ENCODE data around the gene RDH11. TPM values are rescaled to one million over a fixed set of nuclear protein-coding genes. Genes with fewer than 3 reads are reported as not detected.
A peak's percentile ranks its signal among the peaks of the same experiment; 100 is the strongest.
"Not testable (repeated sequence)": the region's sequence is repeated elsewhere in the genome, so short reads cannot be mapped to it uniquely, and the experiment has no call there.

RDH11 gene
- total RNA-seq, 2 experiments from 2014 or later, result 72.0 to 75.6 TPM

- Mint-ChIP-seq H3K9me3 (ENCODE audit: low read depth) (peaks cover 2% of the 10 kb centered on the region), H3K4me1 (no peaks in the 10 kb centered on the region), H3K27ac (no peak overlapping the region), H3K27me3 (peaks cover 3% of the 10 kb centered on the region), H3K36me3 (ENCODE audit: low read depth) (peaks cover 4% of the 10 kb centered on the region), H3K4me3 (no peak overlapping the region)
- intact Hi-C loops (cut with DNase I, micrococcal nuclease), result loop anchor here (1.0 to 5.0 kb wide), 8 partner anchors 37 to 278 kb away; partner anchors contain the start of gene ARG2 (in 1 of the 2)
- peak; percentile 35 for DNase-seq
- ChIA-PET POLR2A (interaction anchor here (0.5 to 1.5 kb wide), 4 partner anchors 9 to 115 kb away, joined by 3 read pairs; partner anchors contain the start of gene RDH11), CTCF (interaction anchor here (0.5 to 3.7 kb wide), 70 partner anchors 9 to 1356 kb away, joined by 3 to 87 read pairs (median 4); partner anchors contain the start of genes ARG2, ATP6V1D, EIF2S1 and PIGH)
- peak; percentile 87 for ATAC-seq
Measured at GRCh38 chr14:67704484-67705089, 9.0 kb upstream of the RDH11 start.

- Mint-ChIP-seq H3K27ac (no peak overlapping the region), H3K9me3 (ENCODE audit: low read depth) (peaks cover 2% of the 10 kb centered on the region), H3K4me1 (no peaks in the 10 kb centered on the region), H3K27me3 (peaks cover 3% of the 10 kb centered on the region), H3K4me3 (no peak overlapping the region), H3K36me3 (ENCODE audit: low read depth) (peaks cover 2% of the 10 kb centered on the region)
- no peak for DNase-seq
- intact Hi-C loops (cut with DNase I, micrococcal nuclease), result loop anchor here (1.0 to 5.0 kb wide), 8 partner anchors 37 to 277 kb away; partner anchors contain the start of gene ARG2 (in 1 of the 2)
- ChIA-PET CTCF (interaction anchor here (0.5 to 3.7 kb wide), 65 partner anchors 8 to 418 kb away, joined by 3 to 87 read pairs (median 5); partner anchors contain the start of genes ARG2, ATP6V1D, EIF2S1 and PIGH), POLR2A (interaction anchor here (0.5 to 1.5 kb wide), 3 partner anchors 8 to 115 kb away, joined by 3 read pairs; partner anchors contain the start of gene RDH11)
- ATAC-seq, result no peak
Measured at GRCh38 chr14:67703997-67704396, 8.4 kb upstream of the RDH11 start.

DNA sequence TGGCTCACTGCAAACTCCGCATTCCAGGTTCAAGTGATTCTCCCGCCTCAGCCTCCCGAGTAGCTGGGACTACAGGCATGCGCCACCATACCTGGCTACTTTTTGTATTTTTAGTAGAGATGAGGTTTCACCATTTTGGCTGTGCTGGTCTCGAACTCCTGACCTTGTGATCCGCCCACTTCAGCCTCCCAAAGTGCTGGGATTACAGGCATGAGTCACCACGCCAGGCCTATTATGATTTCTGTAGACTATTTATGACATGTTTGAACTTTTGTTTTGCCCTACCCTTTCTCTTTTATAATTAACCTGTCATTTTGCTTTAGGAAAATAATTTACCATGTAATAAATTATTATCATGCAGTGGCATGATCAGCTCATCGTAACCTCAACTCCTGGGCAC lies 5.9 kb upstream of the RDH11 start, which contains the start of gene RDH12:
Gene RDH12 (plus strand): TSS at position 395 of the 400 bp plus-strand sequence. CDS start 20,757 bp downstream, outside the sequence.
- ChIA-PET POLR2A (interaction anchor here (0.6 kb wide), 1 partner anchor 40 kb away, joined by 8 read pairs; no protein-coding TSS in a partner anchor), CTCF (interaction anchor here (1.3 to 1.6 kb wide), 3 partner anchors 10 to 101 kb away, joined by 4 to 7 read pairs (median 6); partner anchors contain the start of gene PIGH)
- not testable (repeated sequence) for H3K4me3 Mint-ChIP-seq; H3K9me3 Mint-ChIP-seq (ENCODE audit: low read depth); H3K27me3 Mint-ChIP-seq; H3K36me3 Mint-ChIP-seq (ENCODE audit: low read depth); ATAC-seq; DNase-seq; H3K27ac Mint-ChIP-seq; H3K4me1 Mint-ChIP-seq
- intact Hi-C loops (cut with DNase I, micrococcal nuclease), result loop anchor here in 1 of 2 experiments (5.0 kb wide), 1 partner anchor 34 kb away; no protein-coding TSS in a partner anchor

GRCh38 chr14:67698179-67698578 lies 2.6 kb upstream of the RDH11 start:
- intact Hi-C loops (cut with DNase I, micrococcal nuclease), result loop anchor here in 1 of 2 experiments (10.0 kb wide), 1 partner anchor 1097 kb away; the partner anchor contains the start of gene ZFP36L1
- no peaks in the 10 kb centered on the region for H3K9me3 Mint-ChIP-seq (ENCODE audit: low read depth)
- POLR2A ChIA-PET, result interaction anchor here (0.6 kb wide), 1 partner anchor 107 kb away, joined by 3 read pairs; no protein-coding TSS in a partner anchor

DNA sequence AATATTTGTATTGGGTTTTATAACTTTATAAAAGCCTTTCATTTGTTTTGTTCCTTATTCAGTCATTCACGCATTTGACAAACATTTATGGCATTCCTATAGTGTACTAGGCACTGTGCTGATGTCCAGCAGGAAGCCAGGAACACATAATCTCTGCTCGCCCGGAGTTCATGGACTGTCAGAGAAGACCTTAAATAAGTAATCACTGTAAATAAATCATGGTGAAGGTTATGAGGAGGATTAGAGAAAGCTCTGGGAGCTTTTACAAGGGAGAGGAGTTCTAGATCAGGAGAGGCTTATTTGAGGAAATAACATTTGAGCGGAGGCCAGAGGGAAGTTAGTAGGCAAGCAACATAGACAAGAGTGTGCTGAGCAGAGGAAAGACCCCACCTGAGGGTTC lies 1.4 kb upstream of the RDH11 start:
- Mint-ChIP-seq H3K36me3 (ENCODE audit: low read depth) (peaks cover 8% of the 10 kb centered on the region), H3K4me1 (peaks cover 21% of the 10 kb centered on the region), H3K9me3 (ENCODE audit: low read depth) (no peaks in the 10 kb centered on the region), H3K4me3 (no peak overlapping the region), H3K27ac (no peak overlapping the region), H3K27me3 (no peaks in the 10 kb centered on the region)
- no peak for ATAC-seq
- DNase-seq, result no peak
- POLR2A ChIA-PET, result no interaction called here
- intact Hi-C loops (cut with DNase I, micrococcal nuclease), result loop anchor here in 1 of 2 experiments (10.0 kb wide), 1 partner anchor 1098 kb away; the partner anchor contains the start of gene ZFP36L1
- CTCF ChIA-PET, result interaction anchor here (2.1 kb wide), 1 partner anchor 30 kb away, joined by 9 read pairs; no protein-coding TSS in a partner anchor

More at GRCh38 chr14:67698179-67698578, 2.6 kb upstream of the RDH11 start:
- H3K4me1 Mint-ChIP-seq, result peaks cover 17% of the 10 kb centered on the region
- no peak overlapping the region for H3K4me3 Mint-ChIP-seq
- no peaks in the 10 kb centered on the region for H3K36me3 Mint-ChIP-seq (ENCODE audit: low read depth)
- DNase-seq (no peak), ATAC-seq (no peak)
- H3K27ac Mint-ChIP-seq, result no peak overlapping the region
- CTCF ChIA-PET, result interaction anchor here (0.9 to 2.1 kb wide), 5 partner anchors 8 to 98 kb away, joined by 4 to 9 read pairs (median 7); partner anchors contain the start of gene PIGH
- no peaks in the 10 kb centered on the region for H3K27me3 Mint-ChIP-seq

DNA sequence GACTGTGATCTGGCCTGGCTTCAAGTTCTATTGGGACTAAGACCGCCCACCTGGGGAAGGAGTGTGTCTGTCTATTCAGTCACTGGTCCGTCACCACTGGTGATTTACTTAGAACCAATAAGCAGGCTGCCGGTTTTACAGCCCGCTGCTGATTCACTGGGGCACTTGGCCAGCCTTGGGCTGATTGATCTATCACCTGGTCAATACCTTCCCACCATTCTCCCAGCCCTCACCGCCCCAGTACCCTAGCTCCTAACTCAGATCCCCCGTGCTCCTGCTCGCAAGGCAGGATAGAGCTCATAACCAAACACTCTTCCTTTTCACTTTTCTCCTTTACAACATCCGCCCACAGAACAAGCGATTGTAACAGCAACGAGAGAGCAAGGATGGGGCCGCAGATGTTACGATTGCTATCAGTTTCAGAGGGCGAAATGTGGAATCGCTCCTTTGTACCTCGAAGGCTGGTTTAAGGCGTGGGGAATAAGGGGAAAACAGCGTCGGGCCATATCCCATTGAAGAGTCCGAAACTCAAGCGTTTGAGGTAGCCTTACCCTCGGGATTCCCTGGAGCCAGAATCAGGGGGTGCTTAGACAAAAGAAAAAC lies 672 bp downstream of the RDH11 start:
- Mint-ChIP-seq H3K27me3 (no peaks in the 10 kb centered on the region), H3K9me3 (ENCODE audit: low read depth) (no peaks in the 10 kb centered on the region), H3K36me3 (ENCODE audit: low read depth) (peaks cover 27% of the 10 kb centered on the region), H3K4me3 (peak overlapping the region; percentile 91), H3K4me1 (peaks cover 21% of the 10 kb centered on the region), H3K27ac (peak overlapping the region; percentile 98)
- POLR2A ChIA-PET, result interaction anchor here (1.0 to 1.6 kb wide), 6 partner anchors 9 to 338 kb away, joined by 3 to 7 read pairs (median 4); partner anchors contain the start of gene PIGH
- peak; percentile 87 for ATAC-seq
- CTCF ChIA-PET, result interaction anchor here (0.6 to 3.1 kb wide), 8 partner anchors 9 to 76 kb away, joined by 3 to 13 read pairs (median 6); partner anchors contain the start of gene VTI1B
- intact Hi-C loops (cut with DNase I, micrococcal nuclease), result loop anchor here (1.0 to 10.0 kb wide), 10 partner anchors 15 to 1100 kb away; partner anchors contain the start of genes ARG2 (in 2 of the 2), PIGH (in 2 of the 2), VTI1B (in 2 of the 2) and ZFYVE26 (in 2 of the 2)
- peak; percentile 90 for DNase-seq

DNA sequence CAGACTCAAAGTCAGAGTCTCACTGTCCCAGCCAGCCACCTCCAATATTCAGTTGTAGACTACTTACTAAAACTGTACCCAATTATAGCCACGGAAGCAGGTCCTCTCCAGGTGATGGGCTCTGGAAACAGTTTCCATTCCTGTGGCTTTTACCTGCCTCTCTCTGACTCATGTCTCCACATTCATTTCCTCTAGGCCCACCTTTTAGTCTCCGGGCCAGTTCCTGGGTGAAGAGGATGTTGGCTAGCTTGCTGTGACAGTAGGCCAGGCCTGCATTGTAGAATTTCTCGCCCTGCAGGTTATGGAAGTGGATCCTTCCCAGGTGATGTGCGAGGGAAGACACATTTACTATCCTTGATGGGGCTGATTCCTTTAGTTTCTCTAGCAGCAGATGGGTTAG lies 5.6 kb downstream of the RDH11 start:
- POLR2A ChIA-PET, result no interaction called here
- no peaks in the 10 kb centered on the region for H3K27me3 Mint-ChIP-seq
- intact Hi-C loops (cut with DNase I, micrococcal nuclease), result loop anchor here in 1 of 2 experiments (10.0 kb wide), 1 partner anchor 1105 kb away; the partner anchor contains the start of gene ZFP36L1
- H3K36me3 Mint-ChIP-seq (ENCODE audit: low read depth), result peaks cover 65% of the 10 kb centered on the region
- DNase-seq, result no peak
- H3K4me3 Mint-ChIP-seq, result no peak overlapping the region
- CTCF ChIA-PET, result interaction anchor here (1.3 to 1.9 kb wide), 2 partner anchors 21 to 23 kb away, joined by 3 to 5 read pairs; no protein-coding TSS in a partner anchor
- H3K9me3 Mint-ChIP-seq (ENCODE audit: low read depth), result no peaks in the 10 kb centered on the region
- H3K27ac Mint-ChIP-seq, result no peak overlapping the region
- peaks cover 20% of the 10 kb centered on the region for H3K4me1 Mint-ChIP-seq
- ATAC-seq, result no peak

DNA sequence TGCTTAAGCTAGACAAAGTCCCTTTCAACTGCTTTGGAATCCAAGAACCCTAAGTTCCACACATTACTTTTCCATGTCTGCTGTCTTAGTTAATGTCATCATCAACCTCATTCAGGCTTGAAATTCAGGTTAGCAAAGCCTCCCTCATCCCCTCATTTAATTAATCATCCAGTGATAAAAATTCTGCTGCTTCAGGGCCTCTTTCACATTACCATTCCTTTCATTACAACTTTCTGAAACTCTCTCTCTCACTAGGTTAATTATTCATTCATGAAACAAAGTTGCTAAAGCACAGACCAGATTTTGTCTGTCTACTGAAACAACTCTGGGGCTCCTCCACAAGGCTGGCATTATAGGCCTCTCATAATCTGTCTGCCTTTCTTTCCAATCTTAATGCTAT lies 11.7 kb downstream of the RDH11 start:
- intact Hi-C loops (cut with DNase I, micrococcal nuclease), result no loop called here
- peaks cover 66% of the 10 kb centered on the region for H3K36me3 Mint-ChIP-seq (ENCODE audit: low read depth)
- H3K9me3 Mint-ChIP-seq (ENCODE audit: low read depth), result no peaks in the 10 kb centered on the region
- ATAC-seq (no peak), DNase-seq (no peak)
- ChIA-PET CTCF (interaction anchor here (1.1 to 1.2 kb wide), 2 partner anchors 16 to 20 kb away, joined by 3 read pairs; no protein-coding TSS in a partner anchor), POLR2A (no interaction called here)
- peaks cover 36% of the 10 kb centered on the region for H3K4me1 Mint-ChIP-seq
- H3K27ac Mint-ChIP-seq, result no peak overlapping the region
- H3K4me3 Mint-ChIP-seq, result no peak overlapping the region
- H3K27me3 Mint-ChIP-seq, result no peaks in the 10 kb centered on the region

DNA sequence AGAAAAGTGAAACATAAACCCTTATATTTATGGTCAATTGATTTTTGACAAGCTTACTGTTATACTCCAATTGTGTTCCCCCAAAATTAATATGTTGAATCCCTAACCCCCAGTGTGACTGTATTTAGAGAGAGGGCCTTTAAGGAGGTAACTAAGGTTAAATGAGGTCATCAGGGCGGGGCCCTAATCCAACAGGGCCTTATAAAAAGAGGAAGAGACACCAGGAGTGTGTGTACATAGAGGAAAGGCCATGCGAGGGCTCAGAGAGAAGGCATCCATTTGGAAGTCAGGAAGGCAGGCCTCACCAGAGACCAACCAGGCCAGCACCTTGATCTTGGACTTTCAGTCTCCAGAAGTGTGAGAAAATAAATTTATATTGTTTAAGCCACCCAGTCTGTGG lies 14.6 kb downstream of the RDH11 start:
- POLR2A ChIA-PET, result interaction anchor here (0.6 kb wide), 1 partner anchor 86 kb away, joined by 3 read pairs; no protein-coding TSS in a partner anchor

DNA sequence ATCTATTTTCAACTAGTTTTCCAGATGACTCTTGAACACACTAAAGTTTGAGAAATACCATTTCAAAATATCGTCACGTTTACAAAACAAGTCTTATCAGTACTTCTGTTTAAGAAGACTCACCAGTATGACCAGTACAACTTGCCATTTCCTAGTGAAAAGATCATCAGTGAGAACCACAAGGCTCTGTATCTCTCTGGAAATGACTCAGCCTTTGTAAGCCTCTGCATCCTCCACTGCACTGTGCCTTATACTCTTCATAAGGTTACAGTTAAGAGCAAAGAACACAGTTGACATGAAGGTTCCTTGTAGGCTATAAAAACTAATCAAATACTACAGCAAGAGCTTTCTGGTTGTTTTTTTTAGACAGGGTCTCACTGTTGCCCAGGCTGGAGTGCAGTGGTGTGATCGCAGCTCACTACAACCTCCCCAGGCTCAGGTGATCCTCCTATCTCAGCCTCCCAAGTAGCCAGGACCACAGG lies 15.4 kb downstream of the RDH11 start:
- ATAC-seq (peak; percentile 99), DNase-seq (peak; percentile 37)
- Mint-ChIP-seq H3K9me3 (ENCODE audit: low read depth) (no peaks in the 10 kb centered on the region), H3K4me1 (peaks cover 46% of the 10 kb centered on the region), H3K27ac (peak overlapping the region; percentile 31), H3K4me3 (no peak overlapping the region), H3K27me3 (no peaks in the 10 kb centered on the region), H3K36me3 (ENCODE audit: low read depth) (peaks cover 57% of the 10 kb centered on the region)
- intact Hi-C loops (cut with DNase I, micrococcal nuclease), result loop anchor here in 1 of 2 experiments (1.0 kb wide), 1 partner anchor 15 kb away; the partner anchor contains the start of gene RDH11
- ChIA-PET POLR2A (interaction anchor here (0.6 to 1.0 kb wide), 2 partner anchors 15 to 86 kb away, joined by 3 read pairs; partner anchors contain the start of gene RDH11), CTCF (interaction anchor here (0.8 to 1.1 kb wide), 3 partner anchors 12 to 250 kb away, joined by 3 to 4 read pairs (median 3); no protein-coding TSS in a partner anchor)

More for the DNA sequence above, 14.6 kb downstream of the RDH11 start:
- H3K27ac Mint-ChIP-seq, result no peak overlapping the region
- H3K4me1 Mint-ChIP-seq, result peaks cover 42% of the 10 kb centered on the region
- ATAC-seq, result no peak
- intact Hi-C loops (cut with DNase I, micrococcal nuclease), result loop anchor here in 1 of 2 experiments (1.0 kb wide), 1 partner anchor 14 kb away; the partner anchor contains the start of gene RDH11
- H3K9me3 Mint-ChIP-seq (ENCODE audit: low read depth), result no peaks in the 10 kb centered on the region
- no peaks in the 10 kb centered on the region for H3K27me3 Mint-ChIP-seq
- CTCF ChIA-PET, result interaction anchor here (0.8 to 1.9 kb wide), 3 partner anchors 11 to 23 kb away, joined by 3 to 5 read pairs (median 4); partner anchors contain the start of gene RDH11
- H3K4me3 Mint-ChIP-seq, result no peak overlapping the region
- DNase-seq, result no peak
- peaks cover 65% of the 10 kb centered on the region for H3K36me3 Mint-ChIP-seq (ENCODE audit: low read depth)
